GM21360 (cell line): Measurements from ENCODE around the gene ILDR2.

Source experiments
- ATAC-seq: cut with Tn5 transposase; IDR thresholded peaks from one replicate; pipeline ENCODE4 v1.9.1; 2021; ENCODE audit warnings: mild to moderate bottlenecking, moderate library complexity; ENCODE audit not compliant: unreplicated experiment

ILDR2 gene

GRCh38 chr1:166971252-166971651, 4.1 kb downstream of the ILDR2 start:
- ATAC-seq = no peak

- ATAC-seq = peak; percentile 67
Observed at GRCh38 chr1:166969074-166969677, 6.2 kb downstream of the ILDR2 start.

- no peak for ATAC-seq
Observed at GRCh38 chr1:166960858-166961474, 14.4 kb downstream of the ILDR2 start.

- no peak for ATAC-seq
Observed at GRCh38 chr1:166956872-166957271, 18.5 kb downstream of the ILDR2 start.

GRCh38 chr1:166956057-166956850, 19.1 kb downstream of the ILDR2 start:
- ATAC-seq = no peak

GRCh38 chr1:166953491-166953890, 21.8 kb downstream of the ILDR2 start:
- no peak for ATAC-seq

- ATAC-seq = no peak
Observed at GRCh38 chr1:166952002-166952746, 23.2 kb downstream of the ILDR2 start.

GRCh38 chr1:166951050-166951449, 24.3 kb downstream of the ILDR2 start:
- ATAC-seq = no peak

GRCh38 chr1:166950156-166950555, 25.2 kb downstream of the ILDR2 start:
- ATAC-seq = no peak

GRCh38 chr1:166948856-166949350, 26.4 kb downstream of the ILDR2 start:
- no peak for ATAC-seq

GRCh38 chr1:166947398-166948043, 27.8 kb downstream of the ILDR2 start:
- ATAC-seq = no peak

GRCh38 chr1:166944186-166944967, 31.0 kb downstream of the ILDR2 start:
- ATAC-seq = no peak

GRCh38 chr1:166939741-166940375, 35.5 kb downstream of the ILDR2 start:
- no peak for ATAC-seq

- ATAC-seq = no peak
Observed at GRCh38 chr1:166937962-166938361, 37.4 kb downstream of the ILDR2 start.

- no peak for ATAC-seq
Observed at GRCh38 chr1:166937329-166937728, 38.0 kb downstream of the ILDR2 start.

GRCh38 chr1:166933633-166934032, 41.7 kb downstream of the ILDR2 start:
- no peak for ATAC-seq

GRCh38 chr1:166933140-166933539, 42.2 kb downstream of the ILDR2 start:
- no peak for ATAC-seq

GRCh38 chr1:166929911-166930310, 45.4 kb downstream of the ILDR2 start:
- ATAC-seq = no peak

- no peak for ATAC-seq
Observed at GRCh38 chr1:166927701-166928100, 47.6 kb downstream of the ILDR2 start.
